Large intestine (tissue), 3 donors: Measurements from ENCODE around the gene MGA. TPM values are rescaled to one million over a fixed set of nuclear protein-coding genes. Genes with fewer than 3 reads are reported as not detected.

Experiments used
- DNase-seq, 2 donors: peaks; one replicate each; pipeline versions ENCODE4 v3.0.0 to v3.0.0-alpha.2; 2013
- H3K27ac ChIP-seq: one replicate; pipeline ENCODE4 v1.5.1; 2013; ENCODE audit warnings: low read length
- H3K27me3 ChIP-seq: 2 replicates; pipeline ENCODE4 v1.6.1; 2013; ENCODE audit warnings: low read length; ENCODE audit not compliant: control insufficient read depth, insufficient read depth
- H3K36me3 ChIP-seq: 2 replicates; pipeline ENCODE4 v1.6.1; 2013; ENCODE audit warnings: low read length; ENCODE audit not compliant: control insufficient read depth, insufficient read depth
- H3K4me1 ChIP-seq: one replicate; pipeline ENCODE4 v1.6.1; 2013; ENCODE audit warnings: low read length; ENCODE audit not compliant: control insufficient read depth, insufficient read depth
- H3K4me3 ChIP-seq: one replicate; pipeline ENCODE4 v1.5.1; 2013; ENCODE audit warnings: low read length
- H3K9me3 ChIP-seq: one replicate; pipeline ENCODE4 v1.6.1; 2013; ENCODE audit warnings: mild to moderate bottlenecking, low read depth, low read length, moderate library complexity; ENCODE audit not compliant: control insufficient read depth
- WGBS: methylation state at CpG from one replicate; pipeline ENCODE4 v1.1.5; 2013; ENCODE audit warnings: low lambda C conversion rate; ENCODE audit not compliant: insufficient coverage; 5-methylcytosine and 5-hydroxymethylcytosine counted together
- polyA plus RNA-seq: library from polyadenylated mRNA; unstranded; fragments of 120-200 nt; gene quantifications from one replicate; pipeline ENCODE4 v1.2.1, GENCODE V29; 2013

MGA gene
- polyA plus RNA-seq, 1 donor: 18.9 TPM

DNA sequence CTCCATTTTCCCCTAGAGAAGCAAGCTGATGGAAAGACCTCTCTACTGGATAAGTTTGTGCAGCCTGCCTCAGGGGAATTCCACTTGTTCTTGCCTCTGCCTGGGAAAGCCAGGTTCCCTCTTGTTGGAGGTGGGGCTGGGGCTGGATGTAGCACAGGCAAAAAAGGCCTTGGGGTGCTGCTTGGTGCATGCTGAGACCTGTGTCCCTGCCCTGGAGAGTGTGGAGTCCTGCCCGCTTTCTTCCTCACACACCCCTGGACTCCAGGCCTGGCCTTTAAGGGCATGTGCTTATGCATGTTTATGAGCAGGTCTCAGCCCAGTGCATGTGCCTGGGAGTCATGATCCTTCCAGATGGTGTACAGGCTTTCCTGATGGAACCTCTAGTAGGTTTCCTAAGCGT is 144.2 kb downstream of the MGA start:
- DNase-seq: no peak
- H3K4me1 ChIP-seq: peaks cover under 1% of the 10 kb centered on the region
- H3K27ac ChIP-seq: no peak overlapping the region
- H3K9me3 ChIP-seq: no peaks in the 10 kb centered on the region
- H3K36me3 ChIP-seq: peaks cover 31% of the 10 kb centered on the region
- no CpG with 5 or more reads among the region's 2 CpGs for WGBS
- H3K4me3 ChIP-seq: no peak overlapping the region
- H3K27me3 ChIP-seq: no peaks in the 10 kb centered on the region

DNA sequence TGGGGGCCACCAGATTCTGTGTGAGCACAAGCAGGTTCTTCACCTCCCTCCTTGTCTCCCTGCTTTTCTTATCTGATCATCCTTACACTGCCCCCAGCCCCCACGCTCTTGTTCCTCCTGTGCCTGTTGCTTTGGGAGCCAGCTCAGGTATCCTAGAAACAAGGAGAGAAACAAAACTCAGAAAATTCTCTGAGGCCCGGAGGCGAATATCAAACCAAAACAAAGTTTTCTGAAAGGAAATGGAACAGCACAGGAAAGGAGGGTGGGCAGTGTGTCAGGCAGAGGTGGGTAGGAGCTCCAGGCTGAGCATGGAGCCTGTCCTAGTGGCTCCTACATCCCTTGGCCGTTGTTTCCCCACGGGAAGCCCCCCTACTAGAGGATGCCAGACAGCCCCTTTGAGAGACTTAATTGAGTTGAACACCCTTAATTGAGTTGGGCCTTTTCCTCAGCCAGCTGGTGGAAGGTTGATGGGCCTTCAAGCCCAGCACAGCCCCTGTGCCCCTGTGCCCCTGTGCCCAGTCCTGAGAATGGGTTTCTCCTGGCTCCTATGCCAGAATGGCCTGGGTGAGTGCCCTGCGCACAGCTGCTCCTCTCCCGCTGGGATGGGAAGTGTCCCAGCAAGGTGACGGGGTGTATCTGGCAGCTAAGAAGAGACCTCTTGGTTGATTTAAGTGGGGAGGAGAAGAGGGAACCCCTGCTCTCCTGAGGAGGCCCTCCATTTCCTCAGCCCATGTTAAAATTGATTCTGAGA is 144.9 kb downstream of the MGA start:
- Histone ChIP-seq H3K27me3 (no peaks in the 10 kb centered on the region), H3K4me3 (no peak overlapping the region), H3K9me3 (no peaks in the 10 kb centered on the region), H3K4me1 (no peaks in the 10 kb centered on the region), H3K27ac (no peak overlapping the region), H3K36me3 (peaks cover 33% of the 10 kb centered on the region)
- WGBS: no CpG with 5 or more reads among the region's 8 CpGs
- no peak for DNase-seq

DNA sequence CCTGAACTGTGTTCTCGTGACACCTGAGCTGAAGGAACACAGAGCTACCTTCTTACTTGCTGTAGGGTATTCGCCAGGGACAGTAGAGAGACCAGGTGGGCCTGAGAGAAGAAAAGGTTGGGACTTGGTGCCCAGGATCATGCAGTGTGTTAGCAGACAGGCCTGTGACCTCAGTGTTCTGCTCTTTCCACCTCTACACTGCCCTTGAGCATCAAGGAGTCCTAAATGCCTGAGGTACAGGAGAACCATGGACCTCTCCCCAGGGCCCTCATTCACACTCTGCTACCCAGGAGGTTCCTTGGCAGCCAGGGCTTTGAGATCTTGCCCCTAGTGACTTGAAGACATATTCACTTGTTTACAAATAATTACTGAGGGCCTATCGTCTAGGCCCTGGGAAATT is 145.5 kb downstream of the MGA start:
- 60% methylated on average over 1 of the region's 3 CpGs for WGBS

DNA sequence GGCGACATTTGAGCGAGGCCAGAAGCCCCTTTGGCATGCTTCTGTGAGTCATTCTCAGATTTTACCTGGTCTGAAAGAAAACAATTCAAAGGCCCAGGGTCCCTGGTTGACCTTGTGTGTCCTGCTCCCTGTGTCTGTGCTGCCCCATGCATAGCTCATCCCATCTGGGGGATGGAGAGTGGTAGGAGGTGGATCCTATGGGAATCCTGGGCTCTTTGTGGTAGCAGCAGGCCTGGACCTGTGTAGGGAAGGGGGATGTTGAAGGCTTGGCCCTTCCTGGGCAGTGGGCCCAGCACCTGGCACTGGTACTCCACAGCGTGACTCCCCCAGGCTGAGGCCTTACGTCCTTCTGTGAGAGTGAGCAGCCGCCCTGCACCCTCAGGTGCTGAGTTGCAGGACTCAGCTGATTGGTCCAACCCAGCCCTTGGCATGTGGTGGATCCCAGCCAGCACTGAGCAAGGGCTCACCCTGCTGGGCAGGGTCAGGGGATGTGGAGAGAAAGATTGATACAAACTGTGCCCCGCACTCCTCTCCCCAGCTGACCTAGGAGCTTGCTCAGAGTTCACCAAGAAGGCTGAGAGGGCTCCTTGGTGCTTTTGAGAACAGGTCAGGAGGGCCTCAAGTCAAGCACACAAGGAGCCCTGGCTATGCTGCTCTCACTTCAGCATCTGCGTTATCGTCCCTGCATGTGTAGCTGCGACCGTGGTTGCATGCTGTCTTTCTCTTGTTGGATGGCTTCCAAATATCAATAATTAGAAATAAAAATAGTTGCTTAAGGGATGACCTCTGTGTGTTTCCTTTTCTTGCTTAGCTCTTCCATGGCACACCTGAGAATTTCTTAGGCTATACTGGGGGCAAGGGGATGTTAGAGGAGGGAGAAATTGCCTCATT is 146.3 kb downstream of the MGA start:
- peaks cover 29% of the 10 kb centered on the region for H3K36me3 ChIP-seq
- peak in 1 of 2 donors; percentile 48 for DNase-seq
- WGBS: no CpG with 5 or more reads among the region's 10 CpGs
- H3K27me3 ChIP-seq: no peaks in the 10 kb centered on the region
- no peaks in the 10 kb centered on the region for H3K4me1 ChIP-seq
- no peak overlapping the region for H3K4me3 ChIP-seq
- no peaks in the 10 kb centered on the region for H3K9me3 ChIP-seq
- H3K27ac ChIP-seq: no peak overlapping the region

More for the DNA sequence above, 145.5 kb downstream of the MGA start:
- H3K4me3 ChIP-seq: no peak overlapping the region
- no peaks in the 10 kb centered on the region for H3K27me3 ChIP-seq
- H3K9me3 ChIP-seq: no peaks in the 10 kb centered on the region
- no peak overlapping the region for H3K27ac ChIP-seq
- H3K4me1 ChIP-seq: no peaks in the 10 kb centered on the region
- peaks cover 29% of the 10 kb centered on the region for H3K36me3 ChIP-seq
- no peak for DNase-seq

DNA sequence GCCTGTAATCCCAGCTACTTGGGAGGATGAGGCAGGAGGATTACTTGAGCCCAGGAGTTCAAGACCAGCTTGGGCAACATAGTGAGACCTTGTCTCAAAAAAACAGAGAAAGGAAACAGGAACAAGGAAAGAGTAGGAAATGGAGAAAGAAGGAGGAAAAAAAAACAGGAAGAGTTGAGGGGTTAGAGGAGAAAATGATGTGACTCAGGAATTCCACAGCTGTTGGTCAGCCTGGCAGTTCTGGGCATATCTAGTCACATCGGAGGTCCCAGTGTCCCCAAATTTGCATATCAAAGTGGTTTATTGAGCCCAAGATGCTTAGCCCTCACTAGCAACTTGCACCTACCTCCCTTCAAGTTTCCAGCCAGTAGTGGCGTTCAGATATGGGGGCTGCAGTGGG is 148.9 kb downstream of the MGA start:
- Histone ChIP-seq H3K4me1 (no peaks in the 10 kb centered on the region), H3K27ac (no peak overlapping the region), H3K9me3 (no peaks in the 10 kb centered on the region), H3K4me3 (no peak overlapping the region), H3K27me3 (no peaks in the 10 kb centered on the region), H3K36me3 (peaks cover 52% of the 10 kb centered on the region)
- no CpG with 5 or more reads among the region's 2 CpGs for WGBS
- DNase-seq: no peak

DNA sequence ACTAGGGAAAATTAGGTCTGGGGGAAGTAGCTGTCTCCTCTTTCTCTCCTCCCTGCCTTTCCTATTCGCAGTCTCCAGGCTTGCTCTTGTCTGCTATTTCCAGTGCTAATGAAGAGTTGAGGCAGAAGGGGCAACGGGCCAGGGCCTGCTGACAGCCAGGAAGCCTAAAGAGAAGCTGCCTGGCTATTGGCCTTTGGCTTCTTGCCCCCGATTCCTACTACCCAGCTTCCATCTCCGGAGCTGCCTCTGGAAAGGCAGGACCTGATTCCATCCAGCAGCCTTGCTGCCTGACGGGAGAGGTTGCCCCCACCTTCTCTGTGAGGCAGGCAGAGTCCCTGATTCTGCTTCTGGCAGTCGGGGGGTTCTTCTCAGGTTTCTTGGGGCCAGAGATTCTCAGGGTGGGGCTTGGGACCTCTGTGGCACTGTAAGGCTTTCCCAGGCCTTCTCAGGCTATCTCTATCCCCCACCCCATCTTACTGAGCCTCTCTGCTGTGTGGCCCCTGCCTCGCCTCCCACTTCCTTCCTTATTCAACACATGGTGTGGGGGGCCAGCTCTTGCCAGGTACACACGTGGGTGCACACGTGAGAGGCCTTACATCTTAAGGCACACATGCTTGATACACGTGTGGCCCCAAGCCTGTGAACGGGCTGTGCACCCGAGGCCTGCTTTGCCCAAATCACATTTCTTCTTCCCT is 149.5 kb downstream of the MGA start:
- Histone ChIP-seq H3K36me3 (peaks cover 54% of the 10 kb centered on the region), H3K27me3 (no peaks in the 10 kb centered on the region), H3K4me1 (no peaks in the 10 kb centered on the region), H3K4me3 (no peak overlapping the region), H3K9me3 (no peaks in the 10 kb centered on the region), H3K27ac (no peak overlapping the region)
- WGBS: no CpG with 5 or more reads among the region's 12 CpGs
- no peak for DNase-seq

DNA sequence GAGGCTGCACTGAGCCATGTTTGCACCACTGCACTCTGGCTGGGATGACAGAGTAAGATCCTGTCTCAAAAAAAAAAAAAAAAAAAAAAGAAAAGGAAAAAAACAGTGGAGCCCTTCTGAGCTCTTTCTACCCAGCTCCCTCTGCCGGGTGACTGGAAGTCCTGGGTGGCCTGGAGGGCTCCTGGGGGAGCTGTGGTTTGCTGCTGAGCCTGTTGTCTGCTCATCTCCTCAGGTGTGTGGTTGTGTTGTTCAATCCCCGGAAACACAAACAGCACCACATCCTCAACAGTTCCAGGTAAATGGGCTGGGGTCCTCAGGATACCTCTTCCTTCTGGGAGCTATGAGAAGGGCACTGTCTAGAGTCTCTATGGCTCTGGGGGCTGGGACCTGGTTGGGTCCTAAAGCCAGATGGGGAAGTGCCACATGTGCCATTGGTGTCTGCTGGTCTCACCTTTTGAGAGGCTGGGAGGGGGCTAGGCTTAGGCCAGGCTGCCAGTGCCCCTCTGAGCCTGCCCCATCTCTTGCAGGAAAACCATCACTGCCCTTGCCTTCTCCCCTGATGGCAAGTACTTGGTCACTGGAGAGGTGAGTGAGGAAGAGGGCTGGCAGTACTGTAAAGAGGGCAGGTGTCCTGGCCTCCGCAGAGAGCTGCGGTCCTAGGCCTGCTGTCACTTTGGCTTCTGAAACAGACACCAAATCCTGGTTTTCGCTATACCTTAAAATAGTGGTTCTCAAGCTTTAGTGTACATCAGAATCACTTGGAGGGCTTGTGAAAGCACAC is 150.6 kb downstream of the MGA start:
- H3K36me3 ChIP-seq: peaks cover 56% of the 10 kb centered on the region
- H3K9me3 ChIP-seq: no peaks in the 10 kb centered on the region
- H3K27me3 ChIP-seq: no peaks in the 10 kb centered on the region
- H3K27ac ChIP-seq: no peak overlapping the region
- no CpG with 5 or more reads among the region's 5 CpGs for WGBS
- H3K4me3 ChIP-seq: no peak overlapping the region
- no peaks in the 10 kb centered on the region for H3K4me1 ChIP-seq
- DNase-seq: no peak

DNA sequence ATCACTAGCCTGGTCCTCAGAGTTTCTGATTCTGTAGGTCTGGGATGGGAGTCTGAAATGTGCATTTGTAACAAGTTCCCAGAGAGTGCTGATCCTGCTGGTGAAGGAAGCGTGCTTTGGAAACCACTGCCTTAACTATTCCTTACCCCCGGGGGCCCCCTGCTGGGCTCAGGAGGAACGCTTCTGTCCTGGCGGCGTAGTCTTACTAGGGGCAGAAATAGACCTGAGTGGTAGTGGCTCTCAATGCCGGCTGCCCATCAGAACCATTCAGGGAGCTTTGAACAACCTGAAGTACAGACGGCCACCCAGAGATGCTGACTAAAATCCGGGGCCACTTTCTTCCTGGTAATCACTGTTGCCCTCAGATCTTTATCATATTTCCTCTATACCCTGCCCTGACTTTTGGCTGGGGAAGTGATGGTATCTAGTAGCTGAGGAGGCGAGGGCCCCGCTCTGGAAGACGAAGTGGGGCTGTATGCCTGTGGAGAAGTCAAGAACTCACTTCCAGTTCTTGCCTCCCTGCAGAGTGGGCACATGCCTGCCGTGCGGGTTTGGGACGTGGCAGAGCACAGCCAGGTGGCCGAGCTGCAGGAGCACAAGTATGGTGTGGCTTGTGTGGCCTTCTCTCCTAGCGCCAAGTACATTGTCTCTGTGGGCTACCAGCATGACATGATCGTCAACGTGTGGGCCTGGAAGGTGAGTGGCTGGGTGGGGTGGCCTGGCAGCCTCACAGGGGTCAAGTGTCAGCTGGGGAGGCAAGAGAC is 151.4 kb downstream of the MGA start:
- Histone ChIP-seq H3K9me3 (no peaks in the 10 kb centered on the region), H3K27me3 (no peaks in the 10 kb centered on the region), H3K4me1 (no peaks in the 10 kb centered on the region), H3K27ac (no peak overlapping the region), H3K4me3 (no peak overlapping the region), H3K36me3 (peaks cover 62% of the 10 kb centered on the region)
- no CpG with 5 or more reads among the region's 18 CpGs for WGBS
- peak; percentile 67 to 68 for DNase-seq

DNA sequence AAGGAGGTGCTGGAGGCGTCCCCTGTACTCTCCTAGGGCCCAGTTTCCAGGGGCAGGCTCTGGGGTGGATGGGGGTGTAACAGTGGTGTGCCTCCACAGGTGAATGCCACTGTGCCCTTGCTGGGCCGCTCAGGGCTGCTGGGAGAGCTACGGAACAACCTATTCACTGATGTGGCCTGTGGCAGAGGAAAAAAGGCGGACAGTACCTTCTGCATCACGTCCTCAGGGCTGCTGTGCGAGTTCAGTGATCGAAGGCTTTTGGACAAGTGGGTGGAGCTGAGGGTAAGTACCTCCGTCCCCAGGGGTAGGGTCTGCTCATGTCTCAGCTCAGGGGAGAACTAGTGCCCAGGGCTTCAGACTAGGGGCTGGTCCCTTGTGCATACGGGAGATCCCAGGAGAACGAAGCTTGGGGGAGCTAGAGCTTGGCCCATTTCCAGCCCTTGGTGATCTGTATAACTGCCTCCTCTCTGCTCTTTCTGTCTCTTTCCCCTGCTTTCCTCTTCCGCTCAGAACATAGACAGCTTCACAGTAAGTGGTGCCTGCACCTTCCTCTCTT is 152.7 kb downstream of the MGA start:
- H3K4me3 ChIP-seq: no peak overlapping the region
- DNase-seq: no peak
- 100% methylated on average over 1 of the region's 11 CpGs for WGBS
- H3K4me1 ChIP-seq: no peaks in the 10 kb centered on the region
- H3K36me3 ChIP-seq: peaks cover 71% of the 10 kb centered on the region
- H3K27me3 ChIP-seq: no peaks in the 10 kb centered on the region
- no peak overlapping the region for H3K27ac ChIP-seq
- no peaks in the 10 kb centered on the region for H3K9me3 ChIP-seq
